Liver (tissue), 3 donors: ENCODE measurements around the gene FRMD5.

Experiments
- EGR1 ChIP-seq, 2 donors: IDR thresholded peaks; 2 replicates each; pipeline ENCODE4 v1.6.1; 2016 to 2018; ENCODE audit warnings: antibody characterized with exemption in 2 of 2, low read depth in 2 of 2
- GABPA ChIP-seq, 2 donors: IDR thresholded peaks in 1 of 2; conservative IDR thresholded peaks in 1 of 2; 2 replicates each; pipeline ENCODE4 v1.6.1; 2016; ENCODE audit warnings: antibody characterized with exemption in 2 of 2, mild to moderate bottlenecking in 1 of 2, moderate library complexity in 1 of 2
- HNF4A ChIP-seq, 2 donors: conservative IDR thresholded peaks; 2 replicates each; pipeline ENCODE4 v1.6.1; 2016; ENCODE audit warnings: antibody characterized with exemption in 2 of 2, mild to moderate bottlenecking in 2 of 2
- RAD21 ChIP-seq, 2 donors: IDR thresholded peaks; 2 replicates each; pipeline ENCODE4 v1.6.1; 2016; ENCODE audit warnings: antibody characterized with exemption in 2 of 2, mild to moderate bottlenecking in 2 of 2
- REST ChIP-seq: IDR thresholded peaks from 2 replicates; pipeline ENCODE4 v1.6.1; 2016; ENCODE audit warnings: antibody characterized with exemption, mild to moderate bottlenecking
- RXRA ChIP-seq, 2 donors: IDR thresholded peaks; 2 replicates each; pipeline ENCODE4 v1.6.1; 2017 to 2018; ENCODE audit warnings: antibody characterized with exemption in 2 of 2, mild to moderate bottlenecking in 1 of 2
- SP1 ChIP-seq: IDR thresholded peaks from 2 replicates; pipeline ENCODE4 v1.6.1; 2018; ENCODE audit warnings: antibody characterized with exemption, mild to moderate bottlenecking
- YY1 ChIP-seq: IDR thresholded peaks from 2 replicates; pipeline ENCODE4 v1.6.1; 2016; ENCODE audit warnings: antibody characterized with exemption, mild to moderate bottlenecking
- ZBTB33 ChIP-seq: IDR thresholded peaks from 2 replicates; pipeline ENCODE4 v1.6.1; 2016; ENCODE audit warnings: antibody characterized with exemption
- TF ChIP-seq, protein P1 (sequence below): fragments of 150-350 bp; IDR thresholded peaks from 2 replicates; pipeline ENCODE4 v1.5.1; 2017; ENCODE audit warnings: improper control_type of control experiment, low read depth, low read length; ENCODE audit not compliant: missing input control
- TF ChIP-seq, protein P2 (sequence below): IDR thresholded peaks from 2 replicates; pipeline ENCODE4 v1.6.1; 2016; ENCODE audit warnings: antibody characterized with exemption
- TF ChIP-seq, protein P3 (sequence below): IDR thresholded peaks from 2 replicates; pipeline ENCODE4 v1.6.1; 2016; ENCODE audit warnings: antibody characterized with exemption
- donor health status: healthy.
- donor health status: healthy.

GRCh38 chr15:43905755-43906154 is 289.3 kb downstream of the FRMD5 start:
- TF ChIP-seq, protein P1, sequence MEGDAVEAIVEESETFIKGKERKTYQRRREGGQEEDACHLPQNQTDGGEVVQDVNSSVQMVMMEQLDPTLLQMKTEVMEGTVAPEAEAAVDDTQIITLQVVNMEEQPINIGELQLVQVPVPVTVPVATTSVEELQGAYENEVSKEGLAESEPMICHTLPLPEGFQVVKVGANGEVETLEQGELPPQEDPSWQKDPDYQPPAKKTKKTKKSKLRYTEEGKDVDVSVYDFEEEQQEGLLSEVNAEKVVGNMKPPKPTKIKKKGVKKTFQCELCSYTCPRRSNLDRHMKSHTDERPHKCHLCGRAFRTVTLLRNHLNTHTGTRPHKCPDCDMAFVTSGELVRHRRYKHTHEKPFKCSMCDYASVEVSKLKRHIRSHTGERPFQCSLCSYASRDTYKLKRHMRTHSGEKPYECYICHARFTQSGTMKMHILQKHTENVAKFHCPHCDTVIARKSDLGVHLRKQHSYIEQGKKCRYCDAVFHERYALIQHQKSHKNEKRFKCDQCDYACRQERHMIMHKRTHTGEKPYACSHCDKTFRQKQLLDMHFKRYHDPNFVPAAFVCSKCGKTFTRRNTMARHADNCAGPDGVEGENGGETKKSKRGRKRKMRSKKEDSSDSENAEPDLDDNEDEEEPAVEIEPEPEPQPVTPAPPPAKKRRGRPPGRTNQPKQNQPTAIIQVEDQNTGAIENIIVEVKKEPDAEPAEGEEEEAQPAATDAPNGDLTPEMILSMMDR, result no peak
- TF ChIP-seq YY1 (no peak), REST (no peak), EGR1 (IDR thresholded peaks at IDR 0.05; ENCODE audit: low read depth in 2 of 2) (no peak), SP1 (no peak), ZBTB33 (no peak), HNF4A (conservative IDR thresholded peaks at IDR 0.05) (no peak), GABPA (IDR thresholded peaks at IDR 0.05 in 1 of 2, conservative IDR thresholded peaks at IDR 0.05 in 1 of 2) (no peak), RXRA (IDR thresholded peaks at IDR 0.05) (no peak), RAD21 (IDR thresholded peaks at IDR 0.05) (no peak)
- TF ChIP-seq, protein P2, sequence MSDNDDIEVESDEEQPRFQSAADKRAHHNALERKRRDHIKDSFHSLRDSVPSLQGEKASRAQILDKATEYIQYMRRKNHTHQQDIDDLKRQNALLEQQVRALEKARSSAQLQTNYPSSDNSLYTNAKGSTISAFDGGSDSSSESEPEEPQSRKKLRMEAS, result no peak
- TF ChIP-seq, protein P3, sequence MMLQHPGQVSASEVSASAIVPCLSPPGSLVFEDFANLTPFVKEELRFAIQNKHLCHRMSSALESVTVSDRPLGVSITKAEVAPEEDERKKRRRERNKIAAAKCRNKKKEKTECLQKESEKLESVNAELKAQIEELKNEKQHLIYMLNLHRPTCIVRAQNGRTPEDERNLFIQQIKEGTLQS, result no peak
